ENCODE results near the gene FNDC5. TPM values are rescaled to one million over a fixed set of nuclear protein-coding genes. Genes with fewer than 3 reads are reported as not detected.

The FNDC5 gene
- polyA plus RNA-seq, 1 donor from 2014 or later, result 21.6 TPM

- Histone ChIP-seq H3K36me3 (ENCODE audit: insufficient read depth, low read length) (no peaks in the 10 kb centered on the region), H4K20me1 (ENCODE audit: insufficient read depth) (no peaks in the 10 kb centered on the region), H3F3A (ENCODE audit: insufficient read depth, low read length, poor library complexity, severe bottlenecking) (no peaks in the 10 kb centered on the region), H3K27me3 (ENCODE audit: insufficient read depth, low read depth, low read length) (peaks cover 36% of the 10 kb centered on the region), H3K9me2 (ENCODE audit: insufficient read depth, low read length) (no peaks in the 10 kb centered on the region), H3K27ac (ENCODE audit: low read length) (no peak within 1 kb of the TSS), H3K79me2 (replicated peaks; ENCODE audit: insufficient read depth, low read length) (no peaks in the 10 kb centered on the region), H3K4me3 (ENCODE audit: low read length) (peak within 1 kb of the TSS; percentile 62), H3K9me3 (ENCODE audit: low read length) (no peaks in the 10 kb centered on the region), H2AFZ (ENCODE audit: low read depth, low read length) (no peak within 1 kb of the TSS), H3K4me2 (ENCODE audit: low read length) (no peak within 1 kb of the TSS), H3K9ac (ENCODE audit: low read length) (peak within 1 kb of the TSS; percentile 38)
- TF ChIP-seq TAF1 (IDR thresholded peaks at IDR 0.05; ENCODE audit: low read depth) (no peak), SMC3 (conservative IDR thresholded peaks at IDR 0.05; ENCODE audit: poor library complexity) (no peak), EZH2 (IDR thresholded peaks at IDR 0.05; ENCODE audit: borderline replicate concordance, insufficient read depth, low read length, poor library complexity, severe bottlenecking) (no peak), CTCF (IDR thresholded peaks at IDR 0.05; ENCODE audit: poor library complexity, severe bottlenecking) (no peak), RAD21 (conservative IDR thresholded peaks at IDR 0.05) (no peak), MXI1 (conservative IDR thresholded peaks at IDR 0.05; ENCODE audit: poor library complexity, severe bottlenecking) (no peak), POLR2AphosphoS5 (IDR thresholded peaks at IDR 0.05) (no peak), EP300 (conservative IDR thresholded peaks at IDR 0.05; ENCODE audit: poor library complexity, severe bottlenecking) (no peak), REST (IDR thresholded peaks at IDR 0.05; ENCODE audit: borderline replicate concordance) (no peak)
These were observed 30.5 kb upstream of the FNDC5 start, which contains the start of gene TMEM54 for GRCh38 chr1:32900956-32901822. TSS of gene TMEM54 (minus strand) at chr1:32901389. CDS start at chr1:32901238, 151 bp downstream.

- H3K9me2 ChIP-seq (ENCODE audit: insufficient read depth, low read length), result no peaks in the 10 kb centered on the region
- no peak overlapping the region for H2AFZ ChIP-seq (ENCODE audit: low read depth, low read length)
- peak overlapping the region; percentile 62 for H3K4me3 ChIP-seq (ENCODE audit: low read length)
- no peak overlapping the region for H3K9ac ChIP-seq (ENCODE audit: low read length)
- TF ChIP-seq RAD21 (conservative IDR thresholded peaks at IDR 0.05) (no peak), CTCF (IDR thresholded peaks at IDR 0.05; ENCODE audit: poor library complexity, severe bottlenecking) (no peak), POLR2AphosphoS5 (IDR thresholded peaks at IDR 0.05) (no peak), EZH2 (IDR thresholded peaks at IDR 0.05; ENCODE audit: borderline replicate concordance, insufficient read depth, low read length, poor library complexity, severe bottlenecking) (no peak), TAF1 (IDR thresholded peaks at IDR 0.05; ENCODE audit: low read depth) (no peak)
- no peaks in the 10 kb centered on the region for H4K20me1 ChIP-seq (ENCODE audit: insufficient read depth)
- no peaks in the 10 kb centered on the region for H3K9me3 ChIP-seq (ENCODE audit: low read length)
- no peaks in the 10 kb centered on the region for H3K36me3 ChIP-seq (ENCODE audit: insufficient read depth, low read length)
- H3K27me3 ChIP-seq (ENCODE audit: insufficient read depth, low read depth, low read length), result peaks cover 36% of the 10 kb centered on the region
- no peaks in the 10 kb centered on the region for H3K79me2 ChIP-seq (replicated peaks; ENCODE audit: insufficient read depth, low read length)
- H3K27ac ChIP-seq (ENCODE audit: low read length), result no peak overlapping the region
- H3F3A ChIP-seq (ENCODE audit: insufficient read depth, low read length, poor library complexity, severe bottlenecking), result no peaks in the 10 kb centered on the region
- H3K4me2 ChIP-seq (ENCODE audit: low read length), result no peak overlapping the region
These were observed 29.8 kb upstream of the FNDC5 start for GRCh38 chr1:32900371-32900955.

All from neural cell (in vitro differentiated cells).